GM12878 (cell line): Measurements from ENCODE around the gene TRMT1. TPM values are rescaled to one million over a fixed set of nuclear protein-coding genes. Genes with fewer than 3 reads are reported as not detected.

Experiments used
- ATAC-seq: fragments of 200-7000 bp; cut with Tn5 transposase; 3 replicates; pipeline ENCODE4 v1.9.1; 2020; ENCODE audit warnings: mild to moderate bottlenecking, moderate library complexity
- BruUV-seq: library from RNA; stranded (reverse); fragments of 400-500 nt; replicated peaks from 2 replicates; lab custom pipeline; 2021; lab: Mats Ljungman, UMichigan
- CTCF ChIA-PET: fragments of 300-600 bp; sonication (Branson Sonifier 250); formaldehyde crosslinking; extraction: SDS; loops from one replicate; lab custom pipeline; 2021; ENCODE audit warnings: inconsistent platforms; lab: Yijun Ruan, JAX
- POLR2A ChIA-PET: fragments of 350-600 bp; formaldehyde crosslinking; extraction: SDS; loops from one replicate; lab custom pipeline; 2021; ENCODE audit warnings: inconsistent platforms; lab: Charles Lee
- RAD21 ChIA-PET: fragments of 300-600 bp; sonication (Branson Sonifier 250); formaldehyde crosslinking; loops from one replicate; lab custom pipeline; 2023; ENCODE audit warnings: antibody characterized with exemption; ENCODE audit not compliant: unreplicated experiment; lab: Charles Lee
- SMC1A ChIA-PET: fragments of 300-600 bp; sonication (Branson Sonifier 250); formaldehyde crosslinking; loops from one replicate; lab custom pipeline; 2023; ENCODE audit not compliant: unreplicated experiment, uncharacterized antibody; lab: Charles Lee
- DNase-seq: peaks from one replicate; pipeline ENCODE4 v3.0.0-alpha.2; 2011; ENCODE audit warnings: low read depth, low spot score
- FAIRE-seq: peaks from 3 replicates; lab custom pipeline; 2011; peaks lifted over from hg19 to GRCh38; lab: Jason Lieb, UNC
- H2AFZ ChIP-seq: 2 replicates; pipeline ENCODE4 v1.6.0; 2011; ENCODE audit warnings: low read depth, low read length, control low read depth; ENCODE audit not compliant: control insufficient read depth
- H3K27ac ChIP-seq: 2 replicates; pipeline ENCODE4 v1.5.1; 2011; ENCODE audit warnings: control low read depth; ENCODE audit not compliant: control insufficient read depth, insufficient read depth
- H3K27me3 ChIP-seq, 2 experiments: replicated peaks in 1 of 2; 2 replicates each; pipeline versions ENCODE4 v1.6.0 to v1.6.1; 2011; ENCODE audit warnings: low read length in 1 of 2; ENCODE audit not compliant: control insufficient read depth in 2 of 2, insufficient read depth in 2 of 2
- H3K36me3 ChIP-seq, 2 experiments: 2 replicates each; pipeline ENCODE4 v1.5.1; 2011; ENCODE audit warnings: low read length in 1 of 2; ENCODE audit not compliant: control insufficient read depth in 2 of 2, insufficient read depth in 2 of 2
- H3K4me1 ChIP-seq: 2 replicates; pipeline ENCODE4 v1.6.1; 2011; ENCODE audit warnings: mild to moderate bottlenecking, low read length, moderate library complexity, mixed read lengths; ENCODE audit not compliant: control insufficient read depth, insufficient read depth
- H3K4me2 ChIP-seq: 2 replicates; pipeline ENCODE4 v1.6.0; 2011; ENCODE audit warnings: control low read depth; ENCODE audit not compliant: control insufficient read depth, insufficient read depth
- H3K4me3 ChIP-seq: fragments of 200-600 bp; sonication (generic); 2 replicates; pipeline ENCODE4 v1.5.1; 2016
- H3K79me2 ChIP-seq: 2 replicates; pipeline ENCODE4 v1.6.0; 2011; ENCODE audit warnings: low read length; ENCODE audit not compliant: control insufficient read depth, insufficient read depth
- H3K9ac ChIP-seq: 2 replicates; pipeline ENCODE4 v1.8.0; 2011; ENCODE audit warnings: low read length, control low read depth, mixed read lengths; ENCODE audit not compliant: control insufficient read depth, insufficient read depth
- H3K9me3 ChIP-seq: replicated peaks from 3 replicates; pipeline ENCODE4 v1.5.1; 2011; ENCODE audit warnings: mild to moderate bottlenecking, low read length; ENCODE audit not compliant: control insufficient read depth, insufficient read depth
- H4K20me1 ChIP-seq: 2 replicates; pipeline ENCODE4 v1.6.0; 2011; ENCODE audit not compliant: control insufficient read depth, insufficient read depth
- CBX3 ChIP-seq: fragments of 200-600 bp; sonication (generic); IDR thresholded peaks from 2 replicates; pipeline ENCODE4 v1.6.1; 2016; ENCODE audit warnings: low read depth, borderline replicate concordance
- CHD4 ChIP-seq: fragments of 200-600 bp; sonication (generic); IDR thresholded peaks from 2 replicates; pipeline ENCODE4 v1.6.1; 2016; ENCODE audit warnings: mild to moderate bottlenecking
- EED ChIP-seq: sonication (generic); IDR thresholded peaks from 2 replicates; pipeline ENCODE4 v1.6.1; 2016; ENCODE audit warnings: antibody characterized with exemption, low read depth
- GABPA ChIP-seq: IDR thresholded peaks from 2 replicates; pipeline ENCODE4 v1.6.1; 2014; ENCODE audit warnings: antibody characterized with exemption, low read depth, mild to moderate bottlenecking, inconsistent platforms
- KLF5 ChIP-seq: fragments of 450-650 bp; IDR thresholded peaks from 2 replicates; pipeline ENCODE4 v1.6.1; 2014; ENCODE audit warnings: mild to moderate bottlenecking; ENCODE audit not compliant: partially characterized antibody
- MEF2A ChIP-seq: IDR thresholded peaks from 2 replicates; pipeline ENCODE4 v1.6.1; 2011; ENCODE audit warnings: low read depth, mild to moderate bottlenecking, low read length, moderate library complexity; ENCODE audit not compliant: insufficient read depth
- MTA2 ChIP-seq: fragments of 450-650 bp; IDR thresholded peaks from 2 replicates; pipeline ENCODE4 v1.6.1; 2016; ENCODE audit warnings: low read depth, mild to moderate bottlenecking, moderate library complexity
- RAD21 ChIP-seq: IDR thresholded peaks from 2 replicates; pipeline ENCODE4 v1.6.1; 2011; ENCODE audit warnings: mild to moderate bottlenecking, low read depth, low read length, moderate library complexity; ENCODE audit not compliant: insufficient read depth
- RUNX3 ChIP-seq: IDR thresholded peaks from 2 replicates; pipeline ENCODE4 v1.6.1; 2012; ENCODE audit warnings: low read length, inconsistent platforms
- TCF12 ChIP-seq: IDR thresholded peaks from 2 replicates; pipeline ENCODE4 v1.6.1; 2011; ENCODE audit warnings: low read depth, mild to moderate bottlenecking, low read length
- ZNF24 ChIP-seq: fragments of 450-650 bp; IDR thresholded peaks from 2 replicates; pipeline ENCODE4 v1.6.1; 2017; ENCODE audit warnings: antibody characterized with exemption, mild to moderate bottlenecking
- WGBS: methylation state at CpG from one replicate; pipeline ENCODE4 v1.1.6; 2016; ENCODE audit warnings: low lambda C conversion rate; ENCODE audit not compliant: insufficient replicate concordance, insufficient coverage; ENCODE audit errors: missing lambda C conversion rate; 5-methylcytosine and 5-hydroxymethylcytosine counted together
- in situ Hi-C: fragments of 300-500 bp; cut with MboI; formaldehyde crosslinking; loops from 9 replicates; pipeline ENCODE4 v1.14.3; 2018; ENCODE audit warnings: mixed read lengths
- intact Hi-C: fragments of 100-400 bp; cut with micrococcal nuclease; formaldehyde crosslinking; loops from one replicate; pipeline ENCODE4 v1.14.2; 2022; ENCODE audit not compliant: unreplicated experiment
- polyA plus RNA-seq, 11 experiments: library from polyadenylated mRNA; depleted of rRNA in 4 of 11; unstranded in 6 of 11; stranded (reverse) in 5 of 11; fragments of >200 nt; fragmentation: Nextera tagmentation in 4 of 11; fragmentation: Illumina TruSeq in 1 of 11; extraction: Ambion mirVana in 4 of 11; extraction: Trizol in 1 of 11; gene quantifications; 1 replicate in 1 of 11; 2 replicates in 10 of 11; pipeline versions ENCODE4 v1.2.1 to v1.2.3, GENCODE V29; 2011 to 2016; ENCODE audit warnings: inconsistent platforms in 2 of 11, missing spikeins in 2 of 11, low read depth in 1 of 11
- total RNA-seq, 4 experiments: library from RNA; depleted of rRNA in 3 of 4; stranded (reverse); fragments of >200 nt in 3 of 4; fragmentation: Illumina TruSeq in 1 of 4; extraction: Trizol in 1 of 4; gene quantifications; 2 replicates each; pipeline versions ENCODE4 v1.2.1 to v1.2.3, GENCODE V29; 2013 to 2021
- TF ChIP-seq, protein P1 (sequence below): fragments of 450-650 bp; formaldehyde crosslinking; IDR thresholded peaks from 2 replicates; pipeline ENCODE4 v1.4.0; 2020; ENCODE audit warnings: mild to moderate bottlenecking, moderate library complexity
- TF ChIP-seq, protein P2 (sequence below): fragments of 150-350 bp; IDR thresholded peaks from 2 replicates; pipeline ENCODE4 v1.6.1; 2016; ENCODE audit warnings: low read depth, low read length
- TF ChIP-seq, protein P3 (sequence below): IDR thresholded peaks from 2 replicates; pipeline ENCODE4 v1.6.1; 2012; ENCODE audit warnings: mild to moderate bottlenecking, low read depth, low read length

The TRMT1 gene
- total and polyA plus RNA-seq, 10 of the 15 experiments (the other 5 are each of a cell fraction or from before 2014, with no cell fraction given) = 3.4 to 68.8 (median 34.8) TPM

DNA sequence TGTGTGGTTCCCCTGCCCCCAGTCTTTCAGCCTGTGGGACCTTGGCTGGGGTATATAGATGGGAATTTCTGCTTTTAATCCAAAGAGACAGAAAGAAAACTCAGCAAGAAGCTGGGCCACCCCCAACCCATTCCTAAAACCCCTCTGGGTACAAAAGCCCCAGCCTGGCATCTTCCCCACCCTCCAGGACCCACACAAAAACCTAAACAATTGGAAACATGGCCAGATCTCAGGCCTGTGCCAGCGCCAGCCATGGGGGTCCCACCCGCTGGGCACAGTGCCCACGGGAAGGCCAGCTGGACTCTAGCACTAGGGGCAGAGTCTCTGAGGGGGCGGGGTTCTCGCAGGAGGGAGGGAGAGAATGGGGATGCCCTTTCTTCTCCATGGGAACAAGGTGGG lies 22.4 kb downstream of the TRMT1 start:
- in situ Hi-C loops (loop anchor here (5.0 to 10.0 kb wide), 2 partner anchors 117 to 209 kb away; partner anchors contain the start of genes DNASE2 and KLF1), intact Hi-C loops (loop anchor here (10.0 kb wide), 1 partner anchor 59 kb away; no protein-coding TSS in a partner anchor)
- Histone ChIP-seq H3K4me1 (peaks cover 23% of the 10 kb centered on the region), H4K20me1 (no peaks in the 10 kb centered on the region), H3K36me3 (no peaks in the 10 kb centered on the region), H3K27ac (no peak overlapping the region), H3K4me2 (no peak overlapping the region; the same call in 1 of the 2 replicates), H3K27me3 (peaks cover 2 to 7% of the 10 kb centered on the region in 2 experiments), H3K9me3 (no peaks in the 10 kb centered on the region; the same call in 2 of the 3 replicates), H3K79me2 (no peaks in the 10 kb centered on the region), H3K9ac (no peak overlapping the region), H3K4me3 (no peak overlapping the region), H2AFZ (no peak overlapping the region)
- FAIRE-seq (no peak), DNase-seq (no peak), ATAC-seq (no peak)
- SMC1A ChIA-PET = interaction anchor here (1.8 to 4.3 kb wide), 3 partner anchors 33 to 129 kb away, joined by 9 to 48 read pairs (median 20); no protein-coding TSS in a partner anchor
- POLR2A ChIA-PET = interaction anchor here (1.1 to 1.2 kb wide), 2 partner anchors 32 to 156 kb away, joined by 3 to 4 read pairs; partner anchors contain the start of gene CALR
- CTCF ChIA-PET = interaction anchor here (0.6 to 8.0 kb wide), 27 partner anchors 10 to 328 kb away, joined by 3 to 145 read pairs (median 4); partner anchors contain the start of gene GCDH
- no TSS peak for BruUV-seq
- WGBS = 36% methylated on average over 4 of the region's 5 CpGs
- RAD21 ChIA-PET = interaction anchor here (0.6 to 5.3 kb wide), 16 partner anchors 11 to 230 kb away, joined by 3 to 81 read pairs (median 4); partner anchors contain the start of genes IER2 and STX10
- TF ChIP-seq TCF12 = no peak
- no peak for TF ChIP-seq MEF2A
- TF ChIP-seq CBX3 = no peak
- TF ChIP-seq CHD4 = no peak
- no peak for TF ChIP-seq EED
- TF ChIP-seq ZNF24 = no peak
- TF ChIP-seq KLF5 = no peak
- TF ChIP-seq GABPA = no peak
- TF ChIP-seq RAD21 = no peak
- TF ChIP-seq, protein P1, sequence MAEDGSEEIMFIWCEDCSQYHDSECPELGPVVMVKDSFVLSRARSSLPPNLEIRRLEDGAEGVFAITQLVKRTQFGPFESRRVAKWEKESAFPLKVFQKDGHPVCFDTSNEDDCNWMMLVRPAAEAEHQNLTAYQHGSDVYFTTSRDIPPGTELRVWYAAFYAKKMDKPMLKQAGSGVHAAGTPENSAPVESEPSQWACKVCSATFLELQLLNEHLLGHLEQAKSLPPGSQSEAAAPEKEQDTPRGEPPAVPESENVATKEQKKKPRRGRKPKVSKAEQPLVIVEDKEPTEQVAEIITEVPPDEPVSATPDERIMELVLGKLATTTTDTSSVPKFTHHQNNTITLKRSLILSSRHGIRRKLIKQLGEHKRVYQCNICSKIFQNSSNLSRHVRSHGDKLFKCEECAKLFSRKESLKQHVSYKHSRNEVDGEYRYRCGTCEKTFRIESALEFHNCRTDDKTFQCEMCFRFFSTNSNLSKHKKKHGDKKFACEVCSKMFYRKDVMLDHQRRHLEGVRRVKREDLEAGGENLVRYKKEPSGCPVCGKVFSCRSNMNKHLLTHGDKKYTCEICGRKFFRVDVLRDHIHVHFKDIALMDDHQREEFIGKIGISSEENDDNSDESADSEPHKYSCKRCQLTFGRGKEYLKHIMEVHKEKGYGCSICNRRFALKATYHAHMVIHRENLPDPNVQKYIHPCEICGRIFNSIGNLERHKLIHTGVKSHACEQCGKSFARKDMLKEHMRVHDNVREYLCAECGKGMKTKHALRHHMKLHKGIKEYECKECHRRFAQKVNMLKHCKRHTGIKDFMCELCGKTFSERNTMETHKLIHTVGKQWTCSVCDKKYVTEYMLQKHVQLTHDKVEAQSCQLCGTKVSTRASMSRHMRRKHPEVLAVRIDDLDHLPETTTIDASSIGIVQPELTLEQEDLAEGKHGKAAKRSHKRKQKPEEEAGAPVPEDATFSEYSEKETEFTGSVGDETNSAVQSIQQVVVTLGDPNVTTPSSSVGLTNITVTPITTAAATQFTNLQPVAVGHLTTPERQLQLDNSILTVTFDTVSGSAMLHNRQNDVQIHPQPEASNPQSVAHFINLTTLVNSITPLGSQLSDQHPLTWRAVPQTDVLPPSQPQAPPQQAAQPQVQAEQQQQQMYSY = no peak
- TF ChIP-seq, protein P2, sequence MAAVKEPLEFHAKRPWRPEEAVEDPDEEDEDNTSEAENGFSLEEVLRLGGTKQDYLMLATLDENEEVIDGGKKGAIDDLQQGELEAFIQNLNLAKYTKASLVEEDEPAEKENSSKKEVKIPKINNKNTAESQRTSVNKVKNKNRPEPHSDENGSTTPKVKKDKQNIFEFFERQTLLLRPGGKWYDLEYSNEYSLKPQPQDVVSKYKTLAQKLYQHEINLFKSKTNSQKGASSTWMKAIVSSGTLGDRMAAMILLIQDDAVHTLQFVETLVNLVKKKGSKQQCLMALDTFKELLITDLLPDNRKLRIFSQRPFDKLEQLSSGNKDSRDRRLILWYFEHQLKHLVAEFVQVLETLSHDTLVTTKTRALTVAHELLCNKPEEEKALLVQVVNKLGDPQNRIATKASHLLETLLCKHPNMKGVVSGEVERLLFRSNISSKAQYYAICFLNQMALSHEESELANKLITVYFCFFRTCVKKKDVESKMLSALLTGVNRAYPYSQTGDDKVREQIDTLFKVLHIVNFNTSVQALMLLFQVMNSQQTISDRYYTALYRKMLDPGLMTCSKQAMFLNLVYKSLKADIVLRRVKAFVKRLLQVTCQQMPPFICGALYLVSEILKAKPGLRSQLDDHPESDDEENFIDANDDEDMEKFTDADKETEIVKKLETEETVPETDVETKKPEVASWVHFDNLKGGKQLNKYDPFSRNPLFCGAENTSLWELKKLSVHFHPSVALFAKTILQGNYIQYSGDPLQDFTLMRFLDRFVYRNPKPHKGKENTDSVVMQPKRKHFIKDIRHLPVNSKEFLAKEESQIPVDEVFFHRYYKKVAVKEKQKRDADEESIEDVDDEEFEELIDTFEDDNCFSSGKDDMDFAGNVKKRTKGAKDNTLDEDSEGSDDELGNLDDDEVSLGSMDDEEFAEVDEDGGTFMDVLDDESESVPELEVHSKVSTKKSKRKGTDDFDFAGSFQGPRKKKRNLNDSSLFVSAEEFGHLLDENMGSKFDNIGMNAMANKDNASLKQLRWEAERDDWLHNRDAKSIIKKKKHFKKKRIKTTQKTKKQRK = no peak
- no peak for TF ChIP-seq MTA2
- no peak; the same call in 1 of the 2 replicates for TF ChIP-seq RUNX3
- TF ChIP-seq, protein P3, sequence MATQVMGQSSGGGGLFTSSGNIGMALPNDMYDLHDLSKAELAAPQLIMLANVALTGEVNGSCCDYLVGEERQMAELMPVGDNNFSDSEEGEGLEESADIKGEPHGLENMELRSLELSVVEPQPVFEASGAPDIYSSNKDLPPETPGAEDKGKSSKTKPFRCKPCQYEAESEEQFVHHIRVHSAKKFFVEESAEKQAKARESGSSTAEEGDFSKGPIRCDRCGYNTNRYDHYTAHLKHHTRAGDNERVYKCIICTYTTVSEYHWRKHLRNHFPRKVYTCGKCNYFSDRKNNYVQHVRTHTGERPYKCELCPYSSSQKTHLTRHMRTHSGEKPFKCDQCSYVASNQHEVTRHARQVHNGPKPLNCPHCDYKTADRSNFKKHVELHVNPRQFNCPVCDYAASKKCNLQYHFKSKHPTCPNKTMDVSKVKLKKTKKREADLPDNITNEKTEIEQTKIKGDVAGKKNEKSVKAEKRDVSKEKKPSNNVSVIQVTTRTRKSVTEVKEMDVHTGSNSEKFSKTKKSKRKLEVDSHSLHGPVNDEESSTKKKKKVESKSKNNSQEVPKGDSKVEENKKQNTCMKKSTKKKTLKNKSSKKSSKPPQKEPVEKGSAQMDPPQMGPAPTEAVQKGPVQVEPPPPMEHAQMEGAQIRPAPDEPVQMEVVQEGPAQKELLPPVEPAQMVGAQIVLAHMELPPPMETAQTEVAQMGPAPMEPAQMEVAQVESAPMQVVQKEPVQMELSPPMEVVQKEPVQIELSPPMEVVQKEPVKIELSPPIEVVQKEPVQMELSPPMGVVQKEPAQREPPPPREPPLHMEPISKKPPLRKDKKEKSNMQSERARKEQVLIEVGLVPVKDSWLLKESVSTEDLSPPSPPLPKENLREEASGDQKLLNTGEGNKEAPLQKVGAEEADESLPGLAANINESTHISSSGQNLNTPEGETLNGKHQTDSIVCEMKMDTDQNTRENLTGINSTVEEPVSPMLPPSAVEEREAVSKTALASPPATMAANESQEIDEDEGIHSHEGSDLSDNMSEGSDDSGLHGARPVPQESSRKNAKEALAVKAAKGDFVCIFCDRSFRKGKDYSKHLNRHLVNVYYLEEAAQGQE = no peak
